Measurements from ENCODE around the gene AMZ2.
A peak's percentile ranks its signal among the peaks of the same experiment; 100 is the strongest.
"Not testable (repeated sequence)": the region's sequence is repeated elsewhere in the genome, so short reads cannot be mapped to it uniquely, and the experiment has no call there.

Gene AMZ2

DNA sequence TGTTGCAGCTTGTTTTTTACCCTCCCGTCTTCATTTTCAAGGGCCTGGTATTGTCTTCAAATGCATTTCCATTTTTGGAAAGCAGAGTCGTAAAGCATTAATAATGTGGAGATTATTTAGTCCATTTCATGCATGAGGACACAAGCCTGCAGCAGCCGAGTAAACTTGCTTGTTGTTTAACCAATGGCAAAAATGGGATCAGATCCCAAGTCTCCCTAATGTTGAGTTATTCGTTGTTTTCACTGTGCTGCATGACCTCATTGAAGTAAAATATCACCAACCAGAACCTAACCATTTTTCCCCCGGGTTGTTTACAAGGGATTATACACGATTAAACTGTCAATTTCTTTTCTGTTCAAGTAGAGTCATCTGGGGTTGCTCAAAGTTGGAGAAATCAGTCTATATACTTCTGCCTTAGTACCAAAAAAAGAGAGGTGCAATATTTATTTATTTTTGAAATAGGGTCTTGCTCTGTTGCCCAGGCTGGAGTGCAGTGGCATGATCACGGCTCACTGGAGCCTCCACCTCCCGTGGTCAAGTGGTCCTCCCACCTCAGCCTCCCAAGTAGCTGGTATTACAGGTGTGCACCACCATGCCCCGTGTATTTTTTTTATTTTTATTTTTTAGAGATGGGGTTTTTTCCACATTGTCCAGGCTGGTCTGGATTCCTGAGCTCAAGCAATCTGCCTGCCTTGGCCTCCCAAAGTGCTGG lies 12.4 kb downstream of the AMZ2 start:
- TF ChIP-seq, protein P1, sequence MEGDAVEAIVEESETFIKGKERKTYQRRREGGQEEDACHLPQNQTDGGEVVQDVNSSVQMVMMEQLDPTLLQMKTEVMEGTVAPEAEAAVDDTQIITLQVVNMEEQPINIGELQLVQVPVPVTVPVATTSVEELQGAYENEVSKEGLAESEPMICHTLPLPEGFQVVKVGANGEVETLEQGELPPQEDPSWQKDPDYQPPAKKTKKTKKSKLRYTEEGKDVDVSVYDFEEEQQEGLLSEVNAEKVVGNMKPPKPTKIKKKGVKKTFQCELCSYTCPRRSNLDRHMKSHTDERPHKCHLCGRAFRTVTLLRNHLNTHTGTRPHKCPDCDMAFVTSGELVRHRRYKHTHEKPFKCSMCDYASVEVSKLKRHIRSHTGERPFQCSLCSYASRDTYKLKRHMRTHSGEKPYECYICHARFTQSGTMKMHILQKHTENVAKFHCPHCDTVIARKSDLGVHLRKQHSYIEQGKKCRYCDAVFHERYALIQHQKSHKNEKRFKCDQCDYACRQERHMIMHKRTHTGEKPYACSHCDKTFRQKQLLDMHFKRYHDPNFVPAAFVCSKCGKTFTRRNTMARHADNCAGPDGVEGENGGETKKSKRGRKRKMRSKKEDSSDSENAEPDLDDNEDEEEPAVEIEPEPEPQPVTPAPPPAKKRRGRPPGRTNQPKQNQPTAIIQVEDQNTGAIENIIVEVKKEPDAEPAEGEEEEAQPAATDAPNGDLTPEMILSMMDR (IDR thresholded peaks at IDR 0.05; ENCODE audit: low read depth, low read length): no peak
- H3K27ac ChIP-seq: no peak overlapping the region
- no peaks in the 10 kb centered on the region for H3K27me3 ChIP-seq (ENCODE audit: insufficient read depth, low read depth, severe bottlenecking)
- no peak overlapping the region for H3K4me3 ChIP-seq (ENCODE audit: low read depth, low read length)
- no peak for DNase-seq
- peaks cover 14% of the 10 kb centered on the region for H3K36me3 ChIP-seq
- no peaks in the 10 kb centered on the region for H3K9me3 ChIP-seq (ENCODE audit: severe bottlenecking)

- DNase-seq: peak; percentile 97
- not testable (repeated sequence) for H3K36me3 ChIP-seq
- peak overlapping the region; percentile 70 for H3K27ac ChIP-seq
Observed at GRCh38 chr17:68262467-68262866, 14.6 kb downstream of the AMZ2 start.

DNA sequence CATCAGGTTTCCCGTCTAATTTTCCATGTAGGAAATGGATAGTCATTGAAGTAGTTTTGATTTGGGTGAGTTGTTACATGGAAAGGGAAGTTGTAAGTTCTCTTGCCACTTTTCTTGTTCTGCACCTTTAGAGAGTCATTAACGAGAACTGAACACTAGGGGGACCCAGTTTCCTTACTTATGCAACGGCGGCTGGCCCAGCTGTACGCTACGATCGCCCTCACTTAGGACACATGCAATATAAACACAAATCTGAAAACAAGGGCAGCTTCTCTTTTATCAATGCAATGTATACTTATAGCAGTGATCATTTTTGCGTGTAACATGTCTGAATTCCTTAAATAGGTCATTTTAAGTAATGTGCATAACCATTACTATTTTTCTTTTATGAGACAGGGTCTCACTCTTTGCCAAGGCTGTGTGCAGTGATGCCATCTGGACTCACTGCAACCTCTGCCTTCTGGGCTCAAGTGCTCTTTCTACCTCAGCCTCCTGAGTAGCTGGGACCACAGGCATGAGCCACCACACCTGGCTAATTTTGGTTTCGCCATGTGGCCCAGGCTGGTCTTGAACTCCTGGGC lies 15.3 kb downstream of the AMZ2 start:
- not testable (repeated sequence) for H3K27me3 ChIP-seq (ENCODE audit: insufficient read depth, low read depth, severe bottlenecking); H3K36me3 ChIP-seq; H3K9me3 ChIP-seq (ENCODE audit: severe bottlenecking)
- peak overlapping the region; percentile 16 for H3K4me3 ChIP-seq (ENCODE audit: low read depth, low read length)
- peak overlapping the region; percentile 36 for H3K27ac ChIP-seq
- TF ChIP-seq, protein P1 (IDR thresholded peaks at IDR 0.05; ENCODE audit: low read depth, low read length): peak; percentile 58
- peak; percentile 56 for DNase-seq

More at GRCh38 chr17:68262467-68262866, 14.6 kb downstream of the AMZ2 start:
- not testable (repeated sequence) for H3K27me3 ChIP-seq (ENCODE audit: insufficient read depth, low read depth, severe bottlenecking); H3K9me3 ChIP-seq (ENCODE audit: severe bottlenecking)
- peak overlapping the region; percentile 16; the same call in 1 of the 2 replicates for H3K4me3 ChIP-seq (ENCODE audit: low read depth, low read length)

DNA sequence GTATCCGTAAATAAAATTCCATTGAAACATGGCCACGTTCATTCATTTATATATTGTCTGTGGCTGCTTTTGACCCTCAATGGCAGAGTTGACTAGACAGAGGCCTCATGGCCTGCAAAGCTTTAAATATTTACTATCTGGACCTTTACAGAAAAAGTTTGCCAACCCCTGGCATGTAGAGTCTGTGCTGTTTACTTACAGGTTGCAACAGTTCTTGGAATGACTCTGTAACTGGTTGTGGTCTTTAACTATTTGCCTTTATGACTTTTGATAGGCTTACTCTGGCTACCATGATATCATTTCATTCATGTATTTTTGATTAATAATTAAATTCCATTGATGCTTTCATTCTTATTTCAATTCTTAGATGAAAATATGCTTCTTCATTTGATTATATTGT lies 18.0 kb downstream of the AMZ2 start:
- not testable (repeated sequence) for H3K9me3 ChIP-seq (ENCODE audit: severe bottlenecking); H3K27me3 ChIP-seq (ENCODE audit: insufficient read depth, low read depth, severe bottlenecking); H3K27ac ChIP-seq; H3K4me3 ChIP-seq (ENCODE audit: low read depth, low read length); DNase-seq
- peaks cover 12% of the 10 kb centered on the region for H3K36me3 ChIP-seq

- no peaks in the 10 kb centered on the region for H3K9me3 ChIP-seq (ENCODE audit: severe bottlenecking)
- TF ChIP-seq, protein P1 (IDR thresholded peaks at IDR 0.05; ENCODE audit: low read depth, low read length): no peak
- no peak overlapping the region for H3K4me3 ChIP-seq (ENCODE audit: low read depth, low read length)
- H3K27ac ChIP-seq: no peak overlapping the region
- DNase-seq: no peak
- peaks cover 76% of the 10 kb centered on the region for H3K36me3 ChIP-seq
- no peaks in the 10 kb centered on the region for H3K27me3 ChIP-seq (ENCODE audit: insufficient read depth, low read depth, severe bottlenecking)
Observed at GRCh38 chr17:68273722-68274121, 25.9 kb downstream of the AMZ2 start.

DNA sequence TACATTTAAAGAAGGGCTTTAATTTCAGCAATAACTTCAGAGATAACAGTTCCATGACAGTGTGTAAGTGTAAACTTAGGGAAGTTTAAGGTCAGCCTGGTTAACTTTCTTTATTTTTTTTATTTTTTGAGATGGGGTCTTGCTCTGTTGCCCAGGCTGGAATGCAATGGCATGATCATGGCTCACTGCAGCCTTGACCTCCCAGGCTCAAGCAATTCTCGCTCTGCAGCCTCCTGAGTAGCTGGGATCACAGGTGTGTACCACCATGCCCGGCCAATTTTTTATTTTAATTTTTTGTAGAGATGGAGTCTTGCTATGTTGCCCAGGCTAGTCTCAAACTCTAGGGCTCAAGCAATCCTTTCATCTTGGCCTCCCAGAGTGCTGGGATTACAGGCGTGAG lies 28.5 kb downstream of the AMZ2 start:
- H3K9me3 ChIP-seq (ENCODE audit: severe bottlenecking); H3K27me3 ChIP-seq (ENCODE audit: insufficient read depth, low read depth, severe bottlenecking); H3K27ac ChIP-seq; H3K4me3 ChIP-seq (ENCODE audit: low read depth, low read length); DNase-seq: not testable (repeated sequence)
- peaks cover 81% of the 10 kb centered on the region for H3K36me3 ChIP-seq

DNA sequence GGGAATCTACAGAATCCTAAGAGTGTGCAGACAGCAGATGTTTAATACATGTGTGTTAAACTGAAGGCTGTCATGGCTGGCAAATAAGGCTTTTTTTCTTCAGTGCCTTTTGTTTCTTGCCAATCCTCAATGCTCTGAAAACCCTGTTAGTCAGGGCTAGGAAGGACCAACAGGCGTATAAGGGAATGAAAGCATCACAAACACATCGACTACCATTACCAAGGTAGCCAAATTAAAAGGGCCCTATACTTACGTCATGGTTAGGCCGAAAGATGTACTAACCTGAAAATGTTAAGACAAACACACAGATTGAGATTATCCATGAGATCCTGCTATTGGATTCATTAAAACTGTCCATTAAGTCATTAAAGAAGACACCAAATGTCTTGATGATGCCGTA lies 30.0 kb downstream of the AMZ2 start:
- TF ChIP-seq, protein P1 (IDR thresholded peaks at IDR 0.05; ENCODE audit: low read depth, low read length): no peak
- no peak for DNase-seq
- H3K27ac ChIP-seq: no peak overlapping the region
- H3K36me3 ChIP-seq: peaks cover 73% of the 10 kb centered on the region
- no peak overlapping the region for H3K4me3 ChIP-seq (ENCODE audit: low read depth, low read length)
- H3K27me3 ChIP-seq (ENCODE audit: insufficient read depth, low read depth, severe bottlenecking): no peaks in the 10 kb centered on the region
- H3K9me3 ChIP-seq (ENCODE audit: severe bottlenecking): peaks cover 5% of the 10 kb centered on the region

DNA sequence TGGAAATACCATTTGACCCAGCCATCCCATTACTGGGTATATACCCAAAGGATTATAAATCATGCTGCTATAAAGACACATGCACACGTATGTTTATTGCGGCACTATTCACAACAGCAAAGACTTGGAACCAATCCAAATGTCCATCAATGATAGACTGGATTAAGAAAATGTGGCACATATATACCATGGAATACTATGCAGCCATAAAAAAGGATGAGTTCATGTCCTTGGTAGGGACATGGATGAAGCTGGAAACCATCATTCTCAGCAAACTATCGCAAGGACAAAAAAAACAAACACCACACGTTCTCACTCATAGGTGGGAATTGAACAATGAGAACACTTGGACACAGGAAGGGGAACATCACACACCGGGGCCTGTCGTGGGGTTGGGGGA lies 34.1 kb downstream of the AMZ2 start:
- H3K9me3 ChIP-seq (ENCODE audit: severe bottlenecking); DNase-seq; H3K4me3 ChIP-seq (ENCODE audit: low read depth, low read length); H3K27me3 ChIP-seq (ENCODE audit: insufficient read depth, low read depth, severe bottlenecking); H3K27ac ChIP-seq: not testable (repeated sequence)
- H3K36me3 ChIP-seq: peaks cover 48% of the 10 kb centered on the region

Data from WERI-Rb-1 (cell line).